ENCODE data around the gene BMP7. TPM values are rescaled to one million over a fixed set of nuclear protein-coding genes. Genes with fewer than 3 reads are reported as not detected.

BMP7 gene
- total RNA-seq, 1 donor from 2014 or later = not detected

DNA sequence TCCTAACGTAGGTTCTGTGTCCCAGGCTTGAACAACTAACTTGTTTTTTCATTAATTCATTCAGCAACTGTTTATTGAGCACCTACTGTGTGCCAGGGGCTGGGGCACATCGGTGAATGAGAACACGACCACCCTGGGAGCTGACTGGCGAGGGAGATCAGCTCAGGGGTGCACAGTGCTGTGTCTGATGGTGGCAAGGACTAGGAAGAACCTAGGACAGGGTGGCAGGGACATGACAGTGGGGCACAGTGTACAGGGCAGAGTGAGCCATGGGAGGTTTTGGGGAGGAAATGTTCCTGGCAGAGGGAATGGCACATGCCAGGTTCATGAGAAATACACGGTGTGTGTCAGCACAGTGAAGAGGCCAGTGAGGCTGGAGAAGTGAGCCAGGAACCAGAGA, 76.7 kb downstream of the BMP7 start:
- no peak for DNase-seq (ENCODE audit: low spot score)
- Mint-ChIP-seq H3K4me1 (ENCODE audit: low read depth) (no peaks in the 10 kb centered on the region), H3K9me3 (no peaks in the 10 kb centered on the region), H3K4me3 (ENCODE audit: low read depth) (no peak overlapping the region), H3K36me3 (ENCODE audit: low read depth) (no peaks in the 10 kb centered on the region), H3K27me3 (ENCODE audit: low read depth) (no peaks in the 10 kb centered on the region), H3K27ac (no peak overlapping the region)
- intact Hi-C loops (cut with micrococcal nuclease) = no loop called here

DNA sequence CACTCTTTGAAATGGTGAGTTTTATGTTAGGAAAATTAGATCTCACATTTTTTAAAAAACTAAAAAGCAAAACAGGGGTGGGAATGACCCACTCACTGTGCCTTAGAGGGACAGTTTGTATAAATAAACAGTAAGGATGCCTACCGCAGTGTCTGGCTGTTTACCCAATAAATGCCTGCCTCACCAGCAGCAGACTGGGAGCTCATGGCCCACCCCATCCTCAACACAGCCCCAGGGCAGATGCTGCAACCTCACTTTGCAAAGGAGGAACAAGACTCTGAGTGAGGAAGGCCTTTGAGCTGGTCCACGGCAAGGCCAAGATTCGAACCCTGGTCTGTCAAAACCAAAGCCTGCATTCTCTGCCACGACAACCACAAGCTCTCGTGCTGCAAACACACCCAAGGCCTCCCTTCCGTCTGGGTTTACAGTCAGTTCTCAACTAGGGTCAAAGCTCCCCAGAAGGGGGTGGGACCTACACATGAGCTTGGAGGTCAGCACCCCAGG, 77.8 kb downstream of the BMP7 start:
- H3K4me3 Mint-ChIP-seq (ENCODE audit: low read depth) = no peak overlapping the region
- DNase-seq (ENCODE audit: low spot score) = no peak

DNA sequence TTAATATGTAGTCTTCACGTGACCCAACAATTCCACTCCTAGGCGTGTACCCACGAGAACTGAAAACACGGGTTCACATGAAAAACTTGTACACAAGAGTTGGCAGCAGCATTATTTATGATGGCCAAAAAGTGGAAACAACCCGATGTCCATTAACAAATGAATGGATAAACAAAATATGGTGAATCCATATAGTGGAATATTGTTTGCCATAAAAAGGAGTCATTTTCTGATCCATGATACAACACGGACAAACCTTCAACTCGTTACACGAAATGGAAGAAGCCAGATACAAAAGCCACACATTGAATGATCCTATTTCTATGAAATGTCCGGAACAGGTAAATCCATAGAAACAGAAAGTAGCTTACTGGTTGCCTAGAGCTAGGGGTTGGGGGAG, 78.4 kb downstream of the BMP7 start:
- Mint-ChIP-seq H3K36me3 (ENCODE audit: low read depth) (no peaks in the 10 kb centered on the region), H3K4me3 (ENCODE audit: low read depth) (no peak overlapping the region), H3K4me1 (ENCODE audit: low read depth) (no peaks in the 10 kb centered on the region), H3K27ac (no peak overlapping the region), H3K9me3 (no peaks in the 10 kb centered on the region), H3K27me3 (ENCODE audit: low read depth) (no peaks in the 10 kb centered on the region)
- no peak for DNase-seq (ENCODE audit: low spot score)
- intact Hi-C loops (cut with micrococcal nuclease) = no loop called here

More for the DNA sequence above, 77.8 kb downstream of the BMP7 start:
- H3K36me3 Mint-ChIP-seq (ENCODE audit: low read depth) = no peaks in the 10 kb centered on the region
- no peaks in the 10 kb centered on the region for H3K27me3 Mint-ChIP-seq (ENCODE audit: low read depth)
- no peaks in the 10 kb centered on the region for H3K4me1 Mint-ChIP-seq (ENCODE audit: low read depth)
- intact Hi-C loops (cut with micrococcal nuclease) = no loop called here
- no peaks in the 10 kb centered on the region for H3K9me3 Mint-ChIP-seq
- no peak overlapping the region for H3K27ac Mint-ChIP-seq

DNA sequence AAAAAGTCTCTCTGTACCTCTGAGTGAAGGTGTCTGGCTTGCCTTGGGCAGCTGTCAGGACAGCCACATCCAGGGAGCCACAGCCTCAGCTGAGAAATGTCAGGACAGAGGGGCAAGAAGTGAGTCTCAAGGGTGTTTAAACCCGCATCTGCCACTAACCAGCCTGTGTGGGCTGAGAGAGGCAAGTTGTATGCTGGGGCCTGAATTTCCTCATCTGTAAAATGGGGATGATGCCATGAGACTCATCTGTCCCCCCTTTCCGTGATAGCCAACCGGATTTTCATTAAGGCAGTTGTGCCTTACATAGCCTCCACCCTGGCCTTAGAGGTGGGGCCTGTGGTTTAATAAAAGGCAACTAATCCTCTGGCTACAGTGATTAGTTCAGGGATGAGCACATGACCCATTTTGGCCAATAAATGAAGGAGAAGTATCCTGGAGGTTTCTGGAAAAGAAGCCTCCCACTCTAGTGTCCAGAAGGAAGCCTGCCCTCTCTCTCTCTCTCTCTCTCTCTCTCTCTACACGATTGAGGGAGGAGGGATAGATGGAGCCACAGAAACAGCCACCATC, 79.3 kb downstream of the BMP7 start:
- H3K4me1 Mint-ChIP-seq (ENCODE audit: low read depth) = no peaks in the 10 kb centered on the region
- intact Hi-C loops (cut with micrococcal nuclease) = no loop called here
- no peaks in the 10 kb centered on the region for H3K27me3 Mint-ChIP-seq (ENCODE audit: low read depth)
- no peak for DNase-seq (ENCODE audit: low spot score)
- no peaks in the 10 kb centered on the region for H3K9me3 Mint-ChIP-seq
- H3K4me3 Mint-ChIP-seq (ENCODE audit: low read depth) = no peak overlapping the region
- no peak overlapping the region for H3K27ac Mint-ChIP-seq
- no peaks in the 10 kb centered on the region for H3K36me3 Mint-ChIP-seq (ENCODE audit: low read depth)

DNA sequence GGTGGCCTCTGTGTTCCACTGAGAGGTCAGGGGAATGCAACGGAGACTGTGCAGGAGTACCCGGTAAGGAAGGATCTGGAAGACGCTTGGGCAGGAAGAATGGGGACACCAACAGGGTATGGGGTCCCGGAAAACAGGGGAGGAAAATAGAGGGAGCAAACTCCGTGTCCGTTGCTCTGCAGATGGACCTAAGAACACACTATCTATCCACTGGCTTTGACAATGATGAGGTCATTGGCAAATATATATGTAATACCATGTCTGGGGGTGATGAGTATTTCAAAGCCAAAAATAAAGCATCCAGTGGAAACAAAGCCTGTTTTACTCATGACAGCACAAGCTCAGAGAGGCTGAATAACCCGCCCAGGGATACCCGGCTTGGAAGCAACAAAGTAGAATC, 80.2 kb downstream of the BMP7 start:
- no peak overlapping the region for H3K27ac Mint-ChIP-seq
- intact Hi-C loops (cut with micrococcal nuclease) = no loop called here
- no peak for DNase-seq (ENCODE audit: low spot score)
- H3K36me3 Mint-ChIP-seq (ENCODE audit: low read depth) = no peaks in the 10 kb centered on the region
- H3K9me3 Mint-ChIP-seq = no peaks in the 10 kb centered on the region
- H3K27me3 Mint-ChIP-seq (ENCODE audit: low read depth) = no peaks in the 10 kb centered on the region
- no peak overlapping the region for H3K4me3 Mint-ChIP-seq (ENCODE audit: low read depth)
- H3K4me1 Mint-ChIP-seq (ENCODE audit: low read depth) = no peaks in the 10 kb centered on the region

DNA sequence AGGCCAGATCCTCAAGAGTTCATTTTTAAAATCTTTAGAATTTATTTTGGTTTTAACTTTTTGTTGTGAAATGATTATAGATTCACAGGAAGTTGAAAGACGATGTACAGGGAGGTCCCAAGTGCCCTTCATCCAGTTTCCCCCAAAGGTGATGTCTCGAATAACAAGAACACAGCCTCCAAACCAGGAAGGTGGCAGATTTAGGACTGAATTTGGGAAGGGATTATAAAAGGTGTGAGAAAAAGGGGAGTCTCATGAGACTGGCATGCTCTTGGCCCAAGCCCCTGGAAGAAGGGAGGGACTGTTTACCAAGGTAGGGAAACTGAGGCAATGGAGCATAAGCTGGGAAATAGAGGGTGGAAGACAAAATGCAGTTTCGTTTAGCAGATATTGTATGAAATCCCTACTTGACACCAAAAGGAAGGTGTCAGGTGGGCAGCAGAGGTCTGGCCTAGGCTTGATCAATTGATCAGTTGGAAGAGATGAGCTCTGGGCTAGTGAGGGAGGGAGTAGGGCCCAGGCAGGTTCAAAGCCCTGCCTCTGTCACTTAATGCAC, 81.2 kb downstream of the BMP7 start:
- no peaks in the 10 kb centered on the region for H3K9me3 Mint-ChIP-seq
- H3K4me1 Mint-ChIP-seq (ENCODE audit: low read depth) = no peaks in the 10 kb centered on the region
- DNase-seq (ENCODE audit: low spot score) = no peak
- intact Hi-C loops (cut with micrococcal nuclease) = no loop called here
- no peak overlapping the region for H3K27ac Mint-ChIP-seq
- H3K27me3 Mint-ChIP-seq (ENCODE audit: low read depth) = no peaks in the 10 kb centered on the region
- H3K36me3 Mint-ChIP-seq (ENCODE audit: low read depth) = no peaks in the 10 kb centered on the region
- H3K4me3 Mint-ChIP-seq (ENCODE audit: low read depth) = no peak overlapping the region

DNA sequence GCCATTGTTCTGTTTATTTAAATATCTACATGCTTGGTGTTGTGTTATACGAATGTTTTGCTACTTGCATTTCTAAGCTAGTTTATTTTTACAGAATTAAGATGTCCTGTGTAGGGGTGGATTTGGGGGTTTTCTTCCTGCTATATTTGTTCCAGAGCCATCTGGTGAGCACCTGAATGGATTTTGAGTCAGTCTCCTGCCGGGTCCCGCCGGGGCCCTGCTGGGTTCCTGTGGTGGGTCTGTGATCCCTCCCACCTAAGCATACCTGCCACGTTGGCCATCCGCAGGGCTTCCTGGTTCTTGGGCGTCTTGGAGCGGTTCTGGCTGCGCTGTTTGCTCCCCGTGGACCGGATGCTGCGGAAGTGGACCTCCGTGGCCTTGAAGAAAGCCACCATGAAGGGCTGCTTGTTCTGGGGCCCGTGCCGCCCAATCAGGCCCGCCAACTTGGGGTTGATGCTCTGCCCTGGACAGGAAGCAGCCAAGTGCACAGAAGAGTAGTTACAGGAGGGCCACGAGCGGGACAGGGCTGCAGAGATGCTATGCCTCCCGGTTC, 82.9 kb downstream of the BMP7 start:
- intact Hi-C loops (cut with micrococcal nuclease) = no loop called here
- H3K4me1 Mint-ChIP-seq (ENCODE audit: low read depth) = no peaks in the 10 kb centered on the region
- no peaks in the 10 kb centered on the region for H3K36me3 Mint-ChIP-seq (ENCODE audit: low read depth)
- H3K27me3 Mint-ChIP-seq (ENCODE audit: low read depth) = no peaks in the 10 kb centered on the region
- DNase-seq (ENCODE audit: low spot score) = no peak
- no peak overlapping the region for H3K27ac Mint-ChIP-seq
- H3K4me3 Mint-ChIP-seq (ENCODE audit: low read depth) = no peak overlapping the region
- H3K9me3 Mint-ChIP-seq = no peaks in the 10 kb centered on the region

DNA sequence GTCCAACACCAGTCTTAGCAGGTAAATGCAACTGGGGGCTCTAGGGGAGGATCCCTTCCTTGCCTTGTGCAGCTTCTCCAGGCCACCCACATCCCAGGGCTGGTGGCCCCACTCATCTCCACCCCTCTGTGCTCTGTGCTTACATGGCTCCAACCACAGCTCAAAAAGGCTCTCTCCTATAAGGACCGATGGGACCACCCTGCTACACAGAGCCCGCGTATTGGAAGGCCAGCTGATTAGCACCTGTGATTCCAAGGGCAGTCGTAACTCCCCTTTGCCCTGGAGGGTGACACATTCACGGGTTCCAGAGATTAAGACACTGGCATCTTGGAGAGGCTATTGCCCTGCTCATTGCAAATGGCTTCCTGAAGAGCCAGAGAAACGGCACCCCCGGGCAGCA, 84.8 kb downstream of the BMP7 start:
- H3K27ac Mint-ChIP-seq = no peak overlapping the region
- no peak overlapping the region for H3K4me3 Mint-ChIP-seq (ENCODE audit: low read depth)
- intact Hi-C loops (cut with micrococcal nuclease) = no loop called here
- no peaks in the 10 kb centered on the region for H3K9me3 Mint-ChIP-seq
- no peaks in the 10 kb centered on the region for H3K4me1 Mint-ChIP-seq (ENCODE audit: low read depth)
- no peak for DNase-seq (ENCODE audit: low spot score)
- H3K36me3 Mint-ChIP-seq (ENCODE audit: low read depth) = no peaks in the 10 kb centered on the region
- H3K27me3 Mint-ChIP-seq (ENCODE audit: low read depth) = no peaks in the 10 kb centered on the region

DNA sequence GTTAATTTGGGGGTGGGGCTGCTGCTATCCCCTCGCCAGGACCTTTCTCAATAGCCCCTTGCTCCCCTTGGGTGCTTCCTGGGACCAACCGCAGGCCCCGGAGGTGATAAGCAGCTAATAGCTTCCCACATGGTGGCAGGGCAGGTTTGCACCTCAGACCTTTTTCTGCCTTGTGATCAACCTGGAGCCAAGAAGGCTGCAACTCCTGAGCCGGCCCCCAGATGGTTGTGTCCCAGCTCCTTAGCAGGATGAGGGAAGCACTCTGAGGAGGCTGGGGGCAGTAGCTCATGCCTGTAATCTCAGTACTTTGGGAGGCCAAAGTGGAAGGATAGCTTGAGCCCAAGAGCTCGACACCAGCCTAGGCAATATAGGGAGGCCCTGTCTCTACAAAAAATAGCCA, 85.5 kb downstream of the BMP7 start:
- intact Hi-C loops (cut with micrococcal nuclease) = no loop called here
- Mint-ChIP-seq H3K27ac (no peak overlapping the region), H3K27me3 (ENCODE audit: low read depth) (no peaks in the 10 kb centered on the region), H3K4me3 (ENCODE audit: low read depth) (no peak overlapping the region), H3K36me3 (ENCODE audit: low read depth) (no peaks in the 10 kb centered on the region), H3K4me1 (ENCODE audit: low read depth) (no peaks in the 10 kb centered on the region), H3K9me3 (no peaks in the 10 kb centered on the region)
- no peak for DNase-seq (ENCODE audit: low spot score)

DNA sequence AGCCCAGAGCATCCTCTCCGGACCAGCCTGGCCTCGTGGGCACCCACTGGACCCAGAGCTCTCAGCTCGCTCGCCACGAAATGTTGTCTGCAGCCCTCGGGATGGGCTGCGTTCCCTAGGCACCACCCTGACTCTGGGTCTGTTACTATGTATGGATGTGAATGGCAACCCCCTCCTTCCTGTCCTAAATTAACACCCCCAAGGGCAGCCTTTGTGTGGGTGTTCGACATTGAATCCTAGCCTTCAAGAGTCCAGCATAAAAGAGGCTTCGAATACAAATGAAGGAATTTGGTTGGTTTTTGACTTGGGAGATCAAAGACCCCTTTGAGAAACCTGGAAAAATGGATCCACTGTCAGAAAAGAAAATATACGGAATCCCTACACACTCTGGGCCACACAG, 86.1 kb downstream of the BMP7 start:
- Mint-ChIP-seq H3K4me1 (ENCODE audit: low read depth) (peaks cover 4% of the 10 kb centered on the region), H3K9me3 (no peaks in the 10 kb centered on the region), H3K27me3 (ENCODE audit: low read depth) (no peaks in the 10 kb centered on the region), H3K36me3 (ENCODE audit: low read depth) (no peaks in the 10 kb centered on the region), H3K4me3 (ENCODE audit: low read depth) (no peak overlapping the region), H3K27ac (no peak overlapping the region)
- no peak for DNase-seq (ENCODE audit: low spot score)
- intact Hi-C loops (cut with micrococcal nuclease) = no loop called here

DNA sequence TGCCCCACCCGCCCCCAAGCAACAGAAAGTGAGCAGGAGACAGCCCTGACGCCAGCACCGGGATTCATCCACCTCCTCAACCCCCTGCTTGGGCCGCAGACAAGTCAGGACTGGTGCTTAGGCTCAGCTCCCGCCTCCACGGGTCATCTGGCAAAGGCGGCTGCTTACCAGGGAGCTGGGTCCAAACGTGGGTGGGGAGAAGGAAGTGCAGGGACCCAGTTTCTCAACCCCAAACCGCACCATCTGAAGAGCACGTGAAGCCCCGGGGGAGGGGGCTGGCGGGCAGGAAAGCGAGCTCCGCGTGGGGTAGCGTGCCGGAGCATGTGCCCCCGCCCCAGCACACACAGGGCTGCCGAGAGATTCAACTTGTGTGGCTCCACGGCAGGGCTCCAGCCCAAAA, 87.2 kb downstream of the BMP7 start:
- Mint-ChIP-seq H3K4me1 (ENCODE audit: low read depth) (peaks cover 4% of the 10 kb centered on the region), H3K27ac (no peak overlapping the region), H3K9me3 (no peaks in the 10 kb centered on the region), H3K27me3 (ENCODE audit: low read depth) (no peaks in the 10 kb centered on the region), H3K36me3 (ENCODE audit: low read depth) (no peaks in the 10 kb centered on the region), H3K4me3 (ENCODE audit: low read depth) (no peak overlapping the region)
- intact Hi-C loops (cut with micrococcal nuclease) = no loop called here
- no peak for DNase-seq (ENCODE audit: low spot score)

DNA sequence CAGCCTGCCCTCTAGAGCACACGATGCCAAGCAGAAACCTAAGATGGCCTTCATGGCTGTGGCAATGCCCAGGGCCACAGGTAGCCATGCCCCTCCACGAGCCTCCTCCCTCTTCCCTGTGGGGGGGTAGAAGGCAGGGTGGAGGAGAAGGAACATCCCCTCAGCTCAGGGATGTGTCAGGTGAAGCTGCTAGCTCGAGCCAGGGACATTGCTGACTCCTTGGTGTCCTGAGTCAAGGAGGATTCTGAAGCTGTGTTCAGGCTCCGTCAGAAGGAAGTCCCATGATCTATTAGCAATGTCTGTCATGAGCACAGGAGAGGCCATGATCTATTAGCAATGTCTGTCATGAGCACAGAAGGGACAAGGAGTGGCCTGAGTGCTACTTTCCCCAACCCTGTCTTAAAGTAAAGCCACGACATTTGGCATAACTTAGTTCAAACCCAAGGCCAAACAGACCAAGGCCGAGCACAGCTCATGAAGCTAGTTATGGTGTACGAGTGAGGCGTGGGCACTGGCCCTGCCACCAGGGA, 87.8 kb downstream of the BMP7 start:
- H3K27me3 Mint-ChIP-seq (ENCODE audit: low read depth) = no peaks in the 10 kb centered on the region
- intact Hi-C loops (cut with micrococcal nuclease) = no loop called here
- no peaks in the 10 kb centered on the region for H3K9me3 Mint-ChIP-seq
- no peak for DNase-seq (ENCODE audit: low spot score)
- no peak overlapping the region for H3K27ac Mint-ChIP-seq
- H3K4me1 Mint-ChIP-seq (ENCODE audit: low read depth) = peaks cover 4% of the 10 kb centered on the region
- no peak overlapping the region for H3K4me3 Mint-ChIP-seq (ENCODE audit: low read depth)
- no peaks in the 10 kb centered on the region for H3K36me3 Mint-ChIP-seq (ENCODE audit: low read depth)

DNA sequence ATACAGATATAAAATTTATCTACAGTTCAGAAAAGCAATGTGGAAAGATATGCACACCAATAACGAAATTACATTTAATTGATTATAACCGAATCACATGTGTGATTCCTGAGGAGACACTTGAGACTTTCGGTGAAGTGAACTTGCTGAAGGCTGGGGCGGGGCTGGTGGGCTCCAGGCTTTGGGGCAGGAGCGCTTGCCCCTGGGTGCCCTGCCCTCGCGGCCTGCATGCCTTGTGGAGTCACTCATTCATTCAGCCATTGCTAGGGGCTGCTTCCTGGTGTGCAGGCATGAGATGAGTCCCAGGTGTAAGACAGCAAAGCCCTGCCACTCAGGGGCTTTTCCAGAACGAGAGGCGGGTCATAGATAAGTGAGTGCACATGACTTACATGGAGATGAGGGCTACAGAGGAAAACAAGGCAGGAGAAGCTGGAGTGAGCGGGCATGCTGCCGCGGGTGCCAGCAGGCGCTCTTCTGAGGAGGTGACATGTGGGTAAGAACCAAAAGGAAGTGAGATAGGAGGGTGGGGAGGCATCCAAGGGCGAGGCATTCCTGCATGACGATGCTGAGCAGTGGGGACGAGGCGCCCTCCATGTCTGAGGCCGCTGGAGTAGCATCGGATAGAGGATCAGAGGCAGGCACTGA, 88.7 kb downstream of the BMP7 start:
- H3K9me3 Mint-ChIP-seq = no peaks in the 10 kb centered on the region
- H3K27ac Mint-ChIP-seq = no peak overlapping the region
- H3K4me3 Mint-ChIP-seq (ENCODE audit: low read depth) = no peak overlapping the region
- no peak for DNase-seq (ENCODE audit: low spot score)
- H3K4me1 Mint-ChIP-seq (ENCODE audit: low read depth) = peaks cover 4% of the 10 kb centered on the region
- intact Hi-C loops (cut with micrococcal nuclease) = no loop called here
- H3K36me3 Mint-ChIP-seq (ENCODE audit: low read depth) = no peaks in the 10 kb centered on the region
- H3K27me3 Mint-ChIP-seq (ENCODE audit: low read depth) = no peaks in the 10 kb centered on the region

Measured in activated T-helper 2 cell treated with anti-CD3 and anti-CD28 coated beads, Interferon-gamma antibody, Interleukin-2, Interleukin-4, amounts not matched to agents 10 μg/mL and 5 μg/mL and 100 μg/mL, durations not matched to agents 14 hours and 24 hours and 36 hours (primary cell).